SKM-1 treated with dmso at 0.1 percent for 144 hours (cell line): ENCODE results near the gene WASHC3.

ENCODE experiments used
- DNase-seq: peaks from one replicate; lab custom pipeline; 2025; ENCODE audit not compliant: unreplicated experiment; lab: John Stamatoyannopoulos, UW

The WASHC3 gene

DNA sequence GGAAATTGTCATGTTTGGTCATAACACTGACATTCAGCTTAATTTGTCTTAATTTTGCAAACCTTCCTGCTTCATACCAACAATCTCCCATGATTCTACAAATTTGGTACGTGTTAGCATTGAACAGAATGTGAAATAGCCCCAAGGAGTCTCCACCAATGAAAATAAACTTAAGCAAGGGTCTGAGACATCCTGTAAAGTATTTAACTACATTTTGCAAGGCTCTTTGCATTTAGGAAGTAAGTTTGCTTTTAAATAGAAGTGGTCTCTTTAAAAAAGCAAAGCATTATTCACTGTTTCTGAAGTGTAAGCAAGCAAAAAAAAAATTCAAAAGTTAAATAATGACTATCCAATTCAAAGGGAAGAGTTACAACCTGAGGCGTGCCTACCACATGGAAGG lies 79.9 kb downstream of the WASHC3 start:
- DNase-seq, result no peak

DNA sequence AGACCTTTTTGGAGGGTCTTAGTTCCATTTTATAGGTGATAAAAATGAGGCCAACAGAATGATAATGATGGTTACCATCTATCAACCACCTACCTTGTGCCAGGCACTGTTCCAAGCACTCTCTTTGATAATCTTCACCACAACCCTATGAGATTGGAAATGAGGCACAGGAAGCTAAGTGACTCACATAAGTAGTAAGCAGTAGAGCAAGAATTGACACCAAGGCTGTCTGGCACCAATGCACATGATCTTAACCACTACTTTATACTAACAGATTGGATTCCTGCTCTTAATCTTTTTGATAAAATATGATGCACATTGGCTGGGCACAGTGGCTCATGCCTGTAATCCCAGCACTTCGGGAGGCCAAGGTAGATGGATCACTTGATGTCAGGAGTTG lies 93.0 kb downstream of the WASHC3 start:
- DNase-seq, result no peak

DNA sequence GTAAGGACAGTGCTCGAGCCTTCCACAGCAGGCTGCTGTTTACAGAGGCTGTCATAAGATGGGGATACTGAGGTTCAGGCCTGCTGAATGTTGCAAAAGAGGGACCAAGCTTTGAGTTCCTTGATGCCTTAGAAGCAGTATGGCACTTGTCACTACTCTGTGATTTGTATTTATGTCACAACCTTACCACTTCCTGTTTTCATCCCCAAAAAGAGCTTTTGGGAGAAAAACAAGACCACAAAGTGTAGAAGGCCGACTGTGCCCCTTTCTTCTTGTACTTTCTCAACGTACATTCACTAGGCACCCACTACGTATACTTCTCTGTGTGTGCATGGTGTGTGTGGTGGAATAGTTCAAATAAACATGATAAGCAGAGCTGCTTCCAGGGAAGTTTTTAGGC lies 94.3 kb downstream of the WASHC3 start:
- DNase-seq, result peak; percentile 7

DNA sequence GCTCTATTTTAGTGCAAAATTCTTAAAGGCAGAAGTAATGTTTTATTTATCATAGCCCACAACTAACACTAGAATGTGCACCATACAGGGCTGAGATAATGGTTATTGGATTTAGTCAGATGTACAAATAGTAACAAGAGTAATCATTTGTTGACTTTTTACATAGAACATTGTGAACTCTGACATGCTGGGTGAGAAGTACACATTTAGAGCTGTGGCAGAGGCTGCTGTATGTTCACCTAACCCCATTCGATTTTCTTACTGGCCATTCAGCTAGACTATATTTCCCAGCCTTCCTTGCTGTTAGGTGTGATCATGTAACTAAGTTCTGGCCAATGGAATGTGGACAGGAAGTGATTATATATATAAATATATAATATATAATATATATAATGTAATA lies 95.3 kb downstream of the WASHC3 start:
- DNase-seq, result no peak

DNA sequence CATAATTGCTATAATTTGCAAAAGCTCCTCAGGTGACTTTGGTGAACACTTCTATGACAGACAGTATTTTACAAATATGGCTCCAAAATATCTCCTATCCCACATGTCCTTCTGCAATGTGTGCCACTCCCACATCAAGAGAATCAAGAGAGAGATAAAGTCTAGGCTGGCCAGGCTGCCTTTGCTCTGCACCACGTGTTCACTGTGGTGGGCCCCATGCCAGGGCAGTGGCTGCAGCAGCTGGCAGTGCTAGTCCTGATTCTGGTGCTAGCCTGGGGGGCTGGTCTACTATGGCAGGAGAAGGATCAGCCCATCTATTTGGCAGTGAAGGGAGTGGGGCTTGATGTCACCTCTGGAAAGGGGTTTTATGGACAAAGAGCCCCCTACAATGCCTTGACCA lies 98.1 kb downstream of the WASHC3 start:
- no peak for DNase-seq
